G401.6 (cell line): ENCODE measurements around the gene ITSN2.
"Not testable (repeated sequence)": the region's sequence is repeated elsewhere in the genome, so short reads cannot be mapped to it uniquely, and the experiment has no call there.

Experiments
- FAIRE-seq: peaks from 2 replicates; lab custom pipeline; 2012; peaks lifted over from hg19 to GRCh38; lab: Jason Lieb, UNC

ITSN2 gene

DNA sequence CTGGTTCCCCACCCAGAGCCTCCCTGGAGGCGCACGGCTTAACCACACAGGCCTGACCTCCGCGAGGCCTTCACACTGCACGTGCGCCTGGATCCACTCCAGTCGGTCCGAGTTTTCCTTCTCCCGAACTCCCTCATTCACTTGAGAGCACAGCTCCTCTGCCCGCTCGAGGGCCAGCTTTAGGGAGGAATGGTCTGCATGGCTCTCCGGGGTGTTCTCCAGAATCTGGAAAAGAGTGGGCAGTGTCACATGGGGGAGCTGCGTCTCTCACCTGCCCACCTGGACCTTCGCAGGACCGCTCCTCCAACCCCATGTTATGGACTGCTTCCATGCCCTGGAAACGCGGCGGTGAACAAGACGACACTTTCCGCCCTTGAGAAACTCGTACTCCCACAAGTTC, 149.6 kb downstream of the ITSN2 start:
- FAIRE-seq = no peak

DNA sequence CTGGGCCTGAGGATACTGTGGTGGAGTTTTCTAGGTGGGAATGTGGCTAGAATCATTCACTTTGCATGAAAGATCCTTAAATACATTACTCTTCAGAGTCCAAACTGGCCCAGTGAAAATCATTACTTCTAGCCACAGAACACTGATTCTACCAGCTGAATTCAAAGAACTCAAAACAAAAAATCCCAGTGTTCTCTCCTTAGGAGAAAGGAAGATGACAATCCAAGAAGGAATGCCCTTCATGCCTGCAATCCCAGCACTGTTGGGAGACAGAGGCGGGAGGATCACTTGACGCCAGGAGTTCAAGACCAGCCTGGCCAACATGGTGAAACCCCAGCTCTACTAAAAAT, 150.3 kb downstream of the ITSN2 start:
- no peak for FAIRE-seq

DNA sequence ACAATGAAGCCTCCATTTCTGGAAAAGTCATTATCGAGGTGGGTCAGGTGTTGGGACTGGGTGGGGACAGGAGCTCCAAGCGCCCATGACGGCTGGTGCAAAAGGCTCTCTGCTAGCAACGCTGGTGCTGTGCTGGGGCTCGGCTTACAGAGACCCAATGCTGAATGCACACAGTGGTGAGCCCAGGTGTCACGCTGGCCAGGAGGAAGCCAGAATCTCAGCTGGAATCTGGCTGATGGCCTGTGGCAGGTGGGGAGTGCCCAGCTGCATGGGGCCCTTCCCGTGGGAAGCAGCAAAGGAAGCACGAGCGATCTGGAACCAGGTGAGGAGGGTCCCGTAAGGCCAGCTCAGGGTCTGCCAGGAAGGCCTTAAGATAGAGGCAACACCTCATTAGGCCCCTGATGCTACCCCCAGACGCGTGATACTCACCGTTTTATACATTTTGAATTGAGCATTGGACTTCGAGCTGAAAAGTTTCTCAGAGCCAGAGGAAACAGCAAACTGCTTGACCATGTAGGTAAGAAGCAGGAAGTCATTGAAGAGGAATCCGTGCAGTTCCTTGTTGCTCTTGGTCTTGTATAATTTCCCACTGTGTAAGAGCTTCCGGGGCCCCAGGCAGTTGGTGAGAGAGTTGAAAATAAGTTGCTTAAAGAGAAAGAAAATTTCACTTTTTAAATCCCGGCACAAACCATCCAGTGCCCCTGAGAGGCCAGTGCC, 150.8 kb downstream of the ITSN2 start:
- no peak for FAIRE-seq

DNA sequence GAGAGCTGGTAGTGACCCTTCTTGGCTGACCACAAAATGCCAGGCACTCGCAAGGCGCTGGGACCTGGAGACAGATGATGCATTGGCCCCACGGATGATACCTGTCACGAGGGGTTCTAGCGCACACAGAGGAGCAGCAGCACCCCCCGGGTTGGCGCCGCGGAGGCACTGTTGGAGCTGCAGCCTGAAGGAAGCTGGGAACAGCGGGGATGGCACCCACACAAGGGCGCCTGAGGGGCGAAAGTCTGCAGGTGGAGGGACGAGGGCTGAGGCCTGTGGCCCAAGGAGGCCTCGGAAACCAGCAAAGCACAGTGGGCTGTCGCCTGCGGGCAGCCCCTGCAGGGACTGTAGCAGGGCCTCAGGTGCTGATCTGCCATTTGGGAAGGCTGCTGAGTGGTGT, 151.8 kb downstream of the ITSN2 start:
- no peak for FAIRE-seq

DNA sequence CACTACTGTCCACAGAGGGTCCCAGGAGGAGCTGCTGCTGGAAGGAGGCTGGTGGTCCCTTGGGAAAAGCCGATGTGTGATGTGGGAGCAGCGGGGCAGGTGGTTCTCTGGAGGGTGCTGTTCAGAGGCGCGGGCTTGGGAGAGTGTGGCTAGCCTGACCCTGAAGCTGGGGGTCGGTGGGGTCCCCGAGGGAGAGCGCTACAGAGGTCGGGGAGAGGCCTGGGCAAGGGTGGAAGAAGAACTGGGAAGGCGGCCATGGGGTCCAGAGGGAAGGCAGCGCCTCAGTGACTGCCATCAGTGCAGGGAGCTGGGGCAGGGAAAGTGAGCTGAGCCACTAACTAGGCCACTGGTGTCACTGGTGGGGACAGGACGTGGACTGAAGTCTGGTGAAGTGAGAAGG, 153.0 kb downstream of the ITSN2 start:
- no peak for FAIRE-seq

DNA sequence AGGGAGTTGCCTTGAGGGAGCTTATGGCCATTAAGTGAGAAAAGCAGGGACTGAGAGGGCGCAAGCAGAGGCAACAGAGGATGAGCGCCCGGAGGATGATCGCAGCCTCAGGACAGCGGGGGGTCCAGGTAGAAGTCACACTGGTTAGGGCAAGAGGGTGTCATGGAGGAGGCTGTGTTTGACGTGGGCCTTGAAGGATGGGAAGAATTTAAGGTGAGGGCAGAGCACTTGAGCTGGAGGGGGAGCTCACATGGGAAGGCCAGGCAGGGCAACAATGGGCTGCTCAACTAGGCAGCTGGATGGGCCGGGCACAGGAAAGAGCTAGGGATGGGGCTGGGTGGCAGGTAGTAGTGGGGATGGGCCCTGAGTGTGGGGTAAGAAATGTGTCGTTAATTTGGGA, 153.6 kb downstream of the ITSN2 start:
- FAIRE-seq = no peak

DNA sequence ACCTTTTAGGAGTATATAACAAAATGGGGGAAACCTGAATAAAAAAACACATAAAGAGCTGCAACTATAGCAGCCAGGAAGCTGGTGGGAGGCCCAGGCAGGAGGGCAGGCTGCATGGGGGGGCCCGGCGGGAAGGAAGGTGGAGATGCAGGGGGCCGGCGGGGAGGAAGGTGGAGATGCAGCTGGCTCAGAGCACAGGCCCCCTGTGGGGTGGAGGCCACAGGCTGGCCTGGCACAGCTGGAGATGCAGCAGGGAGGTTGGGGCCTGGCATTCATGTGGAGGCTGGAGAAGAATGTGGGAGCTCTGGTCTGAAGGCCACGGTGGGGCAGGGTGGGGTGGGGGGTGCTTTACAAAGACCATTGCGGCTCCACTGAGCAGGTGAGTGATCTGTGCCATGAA, 154.1 kb downstream of the ITSN2 start:
- FAIRE-seq = no peak

DNA sequence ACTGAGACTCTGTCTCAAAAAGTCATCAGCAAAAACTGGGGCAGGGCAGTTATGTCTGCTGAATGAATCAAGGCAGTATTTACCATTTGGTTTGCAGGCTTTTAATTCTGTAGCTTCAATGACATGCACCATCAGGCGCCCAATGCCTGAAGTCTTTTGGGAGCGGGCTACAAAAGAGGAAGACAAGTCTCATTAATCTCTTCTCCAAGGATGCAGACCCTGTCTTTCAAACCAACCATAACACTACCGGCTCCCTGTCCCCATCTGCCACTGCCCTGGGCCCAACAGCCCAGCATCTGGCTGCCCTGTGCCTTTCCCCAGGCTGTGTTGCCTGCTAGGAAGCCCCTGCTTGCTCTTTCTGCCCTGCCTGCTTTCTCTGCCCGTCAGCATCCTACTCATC, 155.2 kb downstream of the ITSN2 start:
- FAIRE-seq = no peak

DNA sequence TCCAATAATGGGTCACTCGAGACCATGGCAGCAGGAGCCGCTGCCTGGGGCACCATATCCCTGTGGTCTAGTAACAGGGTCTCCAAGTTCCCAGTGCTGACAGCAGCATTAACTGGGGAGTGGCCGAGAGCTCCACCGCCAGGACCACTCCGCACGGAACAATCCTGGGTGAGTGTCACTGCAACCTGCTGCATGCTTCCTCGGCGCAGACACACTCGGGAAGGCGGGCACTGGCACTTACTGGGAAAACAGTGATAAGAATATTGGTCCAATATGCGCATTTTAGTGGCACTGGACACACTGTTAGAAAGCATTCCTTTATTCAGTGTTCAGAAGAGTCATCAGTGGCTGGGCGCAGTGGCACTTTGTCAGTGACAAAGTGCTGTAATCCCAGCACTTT, 155.8 kb downstream of the ITSN2 start:
- FAIRE-seq = no peak

DNA sequence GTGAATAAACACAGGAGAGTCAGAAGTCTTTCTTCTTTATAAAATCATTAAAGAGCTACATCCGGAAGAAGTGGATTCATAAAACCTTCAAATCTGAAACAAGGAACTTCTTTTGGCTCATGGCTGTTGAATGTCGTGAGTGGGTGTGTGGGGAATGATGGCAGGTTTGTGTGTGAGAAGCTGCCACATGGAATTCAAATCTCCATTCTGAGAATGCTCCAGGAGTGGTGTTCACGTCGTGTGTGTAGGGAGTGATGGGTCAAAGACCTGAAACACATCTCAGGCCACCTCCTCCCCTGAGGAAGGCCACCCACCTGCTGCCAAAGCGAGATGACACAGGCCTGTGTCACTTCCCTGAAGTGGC, 156.6 kb downstream of the ITSN2 start:
- no peak for FAIRE-seq

DNA sequence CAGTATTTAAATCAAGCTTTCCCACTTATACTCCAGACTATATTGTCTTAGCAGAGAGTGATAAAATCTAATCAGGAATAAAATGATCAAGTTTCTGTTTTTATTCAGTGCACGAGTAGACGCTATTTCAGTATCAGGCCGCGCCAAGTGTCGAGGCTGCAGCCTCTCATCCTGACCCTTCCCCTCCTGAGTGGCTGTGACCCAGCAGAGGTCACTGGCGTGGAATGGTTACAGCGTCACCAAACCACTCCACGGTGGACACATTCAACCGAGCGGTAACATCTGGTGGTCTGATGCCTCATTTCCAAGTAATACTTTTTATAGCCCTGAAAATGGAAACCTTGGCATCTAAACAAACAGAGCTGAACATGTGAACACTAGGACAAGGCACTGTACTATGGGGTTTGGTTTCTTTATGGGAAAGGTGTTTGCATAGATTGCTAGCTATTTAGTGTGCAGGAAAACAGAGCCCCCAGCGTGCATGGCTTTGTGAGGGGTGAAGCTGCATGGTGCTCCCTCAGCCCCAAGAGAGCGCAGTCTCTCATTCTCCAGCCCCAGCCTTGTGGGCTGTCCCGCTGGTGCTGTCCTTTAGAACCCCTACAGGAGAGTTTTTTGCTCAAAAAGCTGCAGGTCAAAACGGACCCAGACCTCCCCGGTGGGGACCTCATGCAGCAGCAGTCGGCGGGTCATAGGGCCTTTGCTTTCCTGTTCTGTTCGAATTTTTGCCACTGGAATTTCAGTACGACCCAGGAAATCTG, 157.1 kb downstream of the ITSN2 start:
- no peak for FAIRE-seq

DNA sequence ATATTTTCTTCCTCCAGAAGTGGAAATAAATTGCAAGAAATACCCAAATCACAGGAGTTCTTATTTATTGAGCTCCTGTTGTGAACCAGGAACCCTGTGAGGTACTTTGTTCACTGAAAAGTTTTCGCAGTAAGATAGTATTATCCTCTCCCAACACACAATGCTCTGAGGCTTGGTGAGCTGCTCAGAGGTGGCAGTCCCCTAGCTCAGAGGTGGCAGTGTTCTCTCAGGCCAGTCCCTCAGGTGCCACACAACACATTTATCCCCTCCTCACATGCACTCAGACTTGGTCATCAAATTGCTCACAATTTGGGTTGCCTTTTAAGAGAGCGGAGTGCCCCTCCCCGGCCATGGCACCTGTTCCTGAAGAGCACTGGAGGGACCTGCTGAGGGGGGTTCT, 159.5 kb downstream of the ITSN2 start:
- FAIRE-seq = no peak

DNA sequence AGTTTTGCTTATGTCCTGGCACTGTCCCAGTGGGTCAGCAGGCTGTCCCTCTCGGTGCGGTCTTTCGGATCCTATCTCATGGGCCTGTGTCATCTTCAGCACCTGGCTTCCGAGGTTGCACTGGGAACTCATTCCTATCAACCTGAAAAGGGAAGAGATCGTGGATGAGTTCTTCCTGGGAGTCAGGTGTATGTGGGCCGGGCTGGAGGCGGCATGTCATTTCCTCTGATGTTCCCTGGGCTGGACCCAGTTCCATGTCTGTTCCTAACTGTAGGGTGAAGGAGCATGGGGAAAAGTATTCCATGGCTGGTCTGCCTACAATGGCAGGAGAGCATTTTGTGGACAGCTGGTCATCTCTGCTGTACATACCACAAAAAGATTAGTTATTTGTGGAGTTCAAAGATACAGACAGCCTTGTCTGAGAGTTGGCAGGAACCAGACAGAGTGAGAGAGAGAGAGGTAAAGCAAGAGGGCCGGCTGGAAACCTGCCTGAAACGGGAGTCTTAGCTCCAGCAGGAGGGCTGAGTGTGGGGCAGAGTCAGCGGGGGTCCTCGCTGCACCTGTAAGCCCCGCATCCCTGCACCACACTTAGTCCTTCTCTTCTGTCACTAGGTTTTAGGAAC, 160.3 kb downstream of the ITSN2 start:
- FAIRE-seq = no peak

DNA sequence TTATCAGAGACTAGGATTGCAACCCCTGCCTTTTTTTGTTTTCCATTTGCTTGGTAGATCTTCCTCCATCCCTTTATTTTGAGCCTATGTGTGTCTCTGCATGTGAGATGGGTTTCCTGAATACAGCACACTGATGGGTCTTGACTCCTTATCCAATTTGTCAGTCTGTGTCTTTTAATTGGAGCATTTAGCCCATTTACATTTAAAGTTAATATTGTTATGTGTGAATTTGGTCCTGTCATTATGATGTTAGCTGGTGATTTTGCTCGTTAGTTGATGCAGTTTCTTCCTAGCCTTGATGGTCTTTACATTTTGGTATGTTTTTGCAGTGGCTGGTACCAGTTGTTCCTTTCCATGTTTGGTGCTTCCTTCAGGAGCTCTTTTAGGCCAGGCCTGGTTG, 163.1 kb downstream of the ITSN2 start:
- FAIRE-seq = not testable (repeated sequence)

DNA sequence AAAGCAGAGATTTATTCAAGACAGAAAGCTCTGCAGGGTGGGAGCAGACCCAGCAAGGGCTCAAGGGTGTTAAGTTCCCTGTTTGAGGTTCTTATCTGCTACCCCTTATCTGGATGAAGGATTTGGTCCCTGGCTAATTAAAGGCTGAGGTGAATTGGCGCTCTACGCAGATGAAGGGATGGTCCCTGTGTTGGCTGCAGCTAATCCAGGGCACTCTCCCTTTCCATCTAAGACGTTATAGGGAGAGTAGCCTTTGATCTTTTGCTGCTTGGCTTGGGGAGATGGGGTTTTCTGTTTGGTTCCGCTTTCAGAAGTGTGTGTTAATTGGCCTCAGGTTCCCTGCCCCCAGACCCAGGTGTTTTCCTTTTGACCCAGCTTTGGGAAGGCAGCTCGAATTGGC, 168.5 kb downstream of the ITSN2 start:
- FAIRE-seq = no peak

DNA sequence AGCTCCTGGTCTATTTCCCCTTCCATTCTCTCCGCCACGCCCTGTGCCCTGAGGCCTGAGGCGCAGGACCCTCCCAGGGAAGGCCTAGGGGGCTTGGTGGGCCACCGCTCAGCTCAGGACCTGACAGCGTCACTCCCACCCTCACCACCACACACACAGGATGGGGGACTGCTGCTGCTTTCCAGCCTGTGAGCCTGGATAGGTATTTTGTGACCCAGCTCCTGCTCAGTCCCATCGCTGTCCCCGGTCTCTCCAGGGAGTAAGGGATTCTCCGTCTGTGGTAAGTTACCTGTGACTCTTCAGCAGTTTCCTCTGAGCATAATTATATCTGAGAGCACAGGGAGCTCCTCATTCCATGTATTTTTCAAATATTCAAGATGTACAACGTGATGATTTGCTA, 169.2 kb downstream of the ITSN2 start:
- no peak for FAIRE-seq

DNA sequence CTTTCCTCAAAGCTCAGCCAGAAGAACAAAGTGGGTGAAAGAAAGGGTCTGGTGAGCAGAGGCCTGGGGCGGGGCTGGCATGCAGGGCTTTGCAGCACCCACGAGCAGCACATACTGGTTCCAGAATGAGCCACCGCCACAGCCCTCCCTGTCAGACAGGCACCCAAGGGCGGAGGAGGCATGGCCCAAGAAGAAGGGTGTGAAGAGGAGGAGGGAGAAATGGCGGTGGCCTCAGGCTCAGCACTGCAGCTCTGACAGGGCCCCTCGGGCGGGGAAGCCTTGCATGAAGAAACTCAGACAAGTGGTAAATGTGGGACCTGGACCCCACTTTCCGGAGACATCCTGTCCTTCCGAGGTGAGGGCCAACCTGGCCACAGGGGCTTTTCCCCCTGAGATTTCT, 169.8 kb downstream of the ITSN2 start:
- FAIRE-seq = no peak

DNA sequence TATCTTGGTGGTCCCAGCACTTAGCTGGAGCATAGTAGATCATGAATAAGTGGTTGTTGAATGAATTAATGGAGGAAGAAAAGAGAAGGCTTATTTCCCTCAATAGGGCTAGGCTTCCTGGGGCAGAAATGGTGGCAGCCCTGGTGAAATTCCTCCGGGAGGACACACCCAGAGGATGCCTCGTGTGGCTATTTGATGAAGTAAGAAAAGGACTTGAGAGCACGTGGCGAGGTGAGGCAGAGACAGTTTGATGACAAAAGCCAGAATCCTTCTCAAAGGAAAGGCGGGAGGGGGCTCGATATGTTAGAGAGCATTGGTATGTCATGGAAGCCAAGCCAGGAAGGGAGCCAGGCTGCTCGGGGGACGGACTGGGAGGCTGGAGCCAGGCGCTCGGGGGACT, 170.8 kb downstream of the ITSN2 start:
- no peak for FAIRE-seq

DNA sequence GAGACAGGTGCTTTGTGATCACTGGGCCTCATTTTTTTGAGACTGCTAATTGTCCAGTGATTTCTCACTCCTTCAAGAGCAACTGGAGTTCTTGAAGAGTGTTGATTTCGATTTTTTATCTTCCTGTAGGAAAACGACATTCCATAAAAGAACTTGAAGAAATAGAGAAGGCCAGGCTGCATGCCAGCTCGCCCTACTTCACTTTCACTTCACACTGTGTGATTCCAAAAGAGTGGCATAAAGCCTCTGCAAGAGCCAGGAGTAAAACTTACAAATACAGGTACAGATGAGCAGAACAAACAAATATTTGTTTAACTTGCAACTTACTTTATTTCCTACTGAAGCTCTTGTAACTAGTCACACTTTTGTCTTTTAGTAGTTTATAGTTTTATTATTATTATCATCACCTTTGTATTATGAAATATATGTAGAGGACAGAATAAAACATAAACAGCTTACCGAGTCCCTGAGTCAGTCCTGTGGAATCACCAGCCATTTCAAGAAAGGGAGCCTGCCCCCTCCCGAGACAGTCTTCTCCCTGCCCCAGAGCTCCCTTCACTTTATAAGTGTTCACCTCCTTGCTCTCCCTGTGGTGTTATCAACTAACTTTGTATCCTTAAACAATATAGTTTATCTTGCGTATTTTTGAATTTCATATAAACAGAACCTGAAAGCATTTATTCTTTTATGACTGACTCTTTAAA, 176.8 kb downstream of the ITSN2 start:
- FAIRE-seq = no peak

DNA sequence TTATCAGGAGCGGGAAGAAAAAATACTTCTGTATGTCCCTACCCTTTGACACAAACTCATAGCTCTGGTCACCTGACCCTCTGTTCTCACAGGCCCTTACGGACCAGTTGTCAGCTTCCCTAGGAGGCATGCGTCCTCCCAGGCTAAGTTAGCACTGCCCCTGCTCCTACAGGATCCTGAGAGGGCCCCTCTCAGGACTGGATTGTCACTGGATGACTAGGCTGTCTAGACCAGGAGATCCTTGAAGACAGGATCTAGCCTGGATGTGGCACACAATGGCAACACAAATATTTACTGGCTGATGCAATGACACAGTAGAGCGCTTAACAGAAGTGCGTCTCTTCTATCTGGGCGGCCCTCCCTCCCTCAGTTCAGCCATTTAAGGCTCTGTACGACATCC, 177.8 kb downstream of the ITSN2 start:
- no peak for FAIRE-seq

DNA sequence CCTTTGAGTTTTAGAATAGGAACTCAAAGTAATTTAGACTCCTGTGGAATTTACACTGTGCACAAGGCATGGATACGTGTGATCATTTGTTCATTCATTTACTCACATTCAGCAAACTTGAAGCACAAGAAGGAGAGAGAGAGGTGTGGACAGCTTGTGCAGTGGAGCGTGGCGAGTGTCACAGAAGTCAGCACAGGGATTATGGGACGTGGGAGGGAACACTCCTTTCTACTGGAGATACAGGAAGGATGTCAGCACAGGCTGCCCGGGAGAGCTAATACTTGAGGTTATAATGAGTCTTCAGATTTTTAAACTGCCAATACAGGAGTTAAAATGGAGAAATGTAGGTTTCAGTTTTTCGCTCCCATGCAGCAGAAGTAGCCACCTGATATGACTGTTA, 178.5 kb downstream of the ITSN2 start:
- no peak for FAIRE-seq

DNA sequence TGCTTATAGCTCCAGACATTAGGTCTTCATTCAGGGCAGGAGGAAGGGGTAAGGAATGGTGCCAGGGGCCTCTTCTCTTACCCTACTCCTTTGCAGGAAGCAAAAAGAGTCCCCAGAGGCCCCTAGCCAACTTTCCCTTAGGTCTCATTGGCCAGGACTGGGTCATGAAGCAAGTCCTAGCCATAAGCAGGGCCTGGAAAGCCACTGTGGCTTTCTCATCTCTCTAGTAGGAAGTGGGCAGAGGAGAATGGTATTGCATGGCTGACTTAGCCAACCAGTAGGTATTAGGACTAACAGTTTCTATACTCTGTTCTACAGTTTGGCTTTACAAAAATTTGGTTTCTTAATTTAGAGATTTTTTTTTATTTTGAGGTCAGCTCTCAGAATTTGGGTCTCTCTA, 180.7 kb downstream of the ITSN2 start:
- no peak for FAIRE-seq

DNA sequence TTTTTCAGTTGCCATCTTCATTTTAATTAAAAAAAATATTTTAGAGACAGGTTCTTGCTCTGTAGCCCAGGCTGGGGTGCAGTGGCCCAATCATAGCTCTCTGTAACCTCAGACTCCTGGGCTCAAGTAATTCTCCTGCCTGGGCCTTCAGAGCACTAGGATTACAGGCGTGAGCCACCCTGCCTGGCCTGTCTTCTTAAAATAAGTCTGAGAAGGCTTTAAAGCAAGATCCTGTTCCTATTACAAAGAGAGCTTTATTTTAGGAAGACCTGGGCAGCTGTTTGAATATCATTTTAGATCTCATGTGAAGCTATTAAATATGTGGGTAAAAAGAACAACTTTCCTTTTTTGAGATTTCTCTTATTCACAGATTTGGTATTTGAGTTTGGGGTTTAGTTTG, 184.0 kb downstream of the ITSN2 start:
- FAIRE-seq = no peak
